Central memory CD4-positive, alpha-beta T cell (primary cell): ENCODE results near the gene ABR.
"Not testable (repeated sequence)": the region's sequence is repeated elsewhere in the genome, so short reads cannot be mapped to it uniquely, and the experiment has no call there.

ENCODE experiments used
- DNase-seq: peaks from one replicate; pipeline ENCODE4 v3.0.0; 2022

The ABR gene

GRCh38 chr17:1146561-1147265 lies 33.1 kb downstream of the ABR start:
- no peak for DNase-seq

DNA sequence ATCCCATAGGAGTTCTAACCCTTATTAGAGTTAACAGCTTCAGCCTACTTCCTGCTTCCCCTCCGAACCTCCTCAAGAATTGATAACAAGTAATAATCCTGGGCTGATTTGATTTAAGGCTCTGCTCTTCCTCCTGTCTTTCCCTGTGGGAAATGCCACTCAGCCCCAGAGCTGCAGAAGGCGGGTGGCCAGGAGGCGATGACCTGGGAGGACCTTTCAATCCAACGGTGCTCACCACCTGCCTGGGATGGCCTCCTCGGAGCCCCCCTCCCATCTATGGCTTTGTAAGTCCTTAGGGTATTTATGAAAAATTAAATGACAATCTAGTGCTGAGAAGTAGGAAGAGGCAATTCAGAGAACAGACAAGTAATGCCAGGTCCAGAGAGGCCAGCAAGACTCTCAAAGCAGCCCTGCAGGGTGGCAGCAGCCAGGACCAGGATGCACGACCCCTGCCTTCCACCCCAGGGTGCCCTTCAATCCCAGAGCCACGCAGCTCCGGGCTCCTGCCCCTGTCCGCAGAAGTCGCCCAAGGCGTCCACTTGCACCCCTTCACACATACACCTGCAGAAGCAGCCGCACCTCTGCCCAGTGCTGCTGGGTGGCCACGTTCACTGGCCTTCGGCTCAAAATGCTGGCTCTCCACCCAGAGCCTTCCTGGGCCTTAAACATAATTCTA lies 34.3 kb downstream of the ABR start:
- DNase-seq: no peak

- no peak for DNase-seq
These were observed 35.6 kb downstream of the ABR start for GRCh38 chr17:1144162-1144561.

- no peak for DNase-seq
These were observed 36.2 kb downstream of the ABR start for GRCh38 chr17:1143573-1143972.

DNA sequence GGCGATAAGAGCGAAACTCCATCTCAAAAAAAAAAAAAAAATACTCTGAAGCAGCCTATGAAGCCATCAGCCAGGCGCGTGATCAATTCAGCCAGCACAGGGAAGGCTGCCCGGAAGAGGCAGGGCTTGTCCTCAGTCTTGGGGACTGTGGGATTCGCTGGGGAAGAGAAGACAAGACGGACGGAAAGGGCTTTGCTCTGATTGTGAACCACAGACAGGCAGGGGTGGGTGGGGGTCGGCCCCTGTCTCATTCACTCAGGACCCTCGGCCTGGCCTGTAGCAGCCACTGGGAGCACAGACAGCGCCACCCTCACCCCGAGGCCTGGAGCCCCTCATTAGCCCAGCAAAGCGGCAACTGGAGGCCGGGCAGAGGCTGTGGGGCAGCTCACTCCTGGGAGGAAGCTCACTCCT lies 37.2 kb downstream of the ABR start:
- DNase-seq: no peak

- DNase-seq: no peak
These were observed 42.3 kb downstream of the ABR start for GRCh38 chr17:1137465-1137894.

DNA sequence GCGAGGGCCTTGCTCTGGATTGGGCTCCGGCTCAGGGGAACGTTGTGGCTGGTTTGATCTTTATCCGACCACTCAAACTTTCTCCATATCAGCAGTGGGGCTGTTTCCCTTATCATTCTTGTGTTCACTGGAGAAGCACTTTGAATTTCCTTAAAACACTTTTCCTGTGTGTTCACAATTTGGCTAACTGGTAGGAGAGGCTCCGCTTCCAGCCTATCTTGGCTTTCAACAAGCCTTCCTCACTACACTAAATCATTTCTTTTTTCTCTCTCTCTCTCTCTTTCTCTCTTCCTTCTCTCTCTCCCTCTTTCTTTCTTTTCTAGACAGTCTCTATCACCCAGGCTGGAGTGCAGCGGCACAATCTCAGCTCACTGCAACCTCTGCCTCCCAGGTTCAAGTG lies 43.0 kb downstream of the ABR start:
- no peak for DNase-seq

DNA sequence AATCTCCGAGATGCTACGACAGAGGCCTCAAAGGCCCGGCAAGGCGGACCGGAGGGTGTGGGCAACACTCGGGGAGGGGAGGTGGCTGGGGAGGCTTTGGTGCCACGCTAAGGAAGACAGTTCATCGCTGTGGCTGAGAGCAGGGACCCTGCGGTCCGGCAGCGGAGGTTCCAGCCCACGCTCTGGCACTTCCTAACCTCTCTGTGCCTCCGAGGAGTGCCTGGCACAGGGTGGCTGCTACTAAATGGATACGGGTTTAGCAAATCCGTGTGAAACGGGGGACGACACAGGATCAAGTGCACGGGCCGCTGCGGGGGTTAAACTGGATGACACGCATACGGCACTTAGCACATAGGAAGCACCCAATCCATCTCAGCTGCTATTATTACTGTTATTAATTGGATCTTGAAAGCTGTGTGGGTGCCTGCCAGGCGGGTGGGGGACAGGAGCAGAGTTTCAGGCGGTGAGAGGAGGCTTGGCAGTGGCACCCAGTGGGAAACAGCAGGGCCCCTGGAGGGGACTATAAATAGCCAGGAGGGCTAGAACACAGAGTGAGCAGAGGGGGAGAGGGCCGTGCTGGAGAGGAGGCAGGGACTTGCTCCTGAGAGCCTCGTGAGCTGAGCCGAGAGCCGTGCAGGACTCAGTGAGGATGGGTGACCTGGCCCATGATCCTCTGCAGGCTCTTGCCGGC lies 45.0 kb downstream of the ABR start:
- no peak for DNase-seq

DNA sequence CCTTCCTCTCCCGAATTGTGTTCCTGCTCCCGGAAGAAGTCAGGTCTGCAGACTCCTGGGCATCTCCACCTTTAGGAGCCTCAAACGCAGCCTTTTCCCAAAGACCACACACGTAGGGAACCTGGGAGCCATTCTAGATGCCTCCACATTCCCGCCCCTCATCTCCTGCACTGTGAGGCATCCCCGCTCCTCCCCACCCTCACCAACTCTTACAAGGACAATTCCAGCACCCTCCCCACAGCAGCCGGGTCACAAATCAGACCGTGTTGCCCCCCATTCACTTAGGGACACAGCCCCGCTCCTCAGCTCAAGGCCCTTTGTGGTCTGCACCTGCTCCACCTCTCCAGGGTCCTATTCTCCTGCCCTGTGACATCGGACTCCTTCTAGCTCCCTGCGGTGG lies 49.6 kb downstream of the ABR start:
- DNase-seq: no peak

DNA sequence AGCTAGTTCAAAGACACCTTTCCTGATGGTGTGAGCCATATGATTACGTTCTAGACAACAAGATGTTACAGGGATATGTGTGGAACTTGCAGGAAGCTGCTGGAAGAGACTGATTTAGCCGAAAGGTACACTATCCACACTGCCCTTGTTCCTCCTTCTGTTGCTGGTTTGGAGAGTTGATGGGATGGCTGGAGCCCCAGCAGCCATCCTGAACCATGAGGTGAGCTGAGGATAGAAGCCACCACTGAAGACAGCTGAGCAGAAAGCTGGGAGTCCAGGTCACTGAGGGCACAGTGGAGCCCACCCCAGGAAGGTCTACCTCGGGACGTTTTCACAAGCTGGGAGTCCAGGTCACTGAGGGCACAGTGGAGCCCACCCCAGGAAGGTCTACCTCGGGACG lies 51.3 kb downstream of the ABR start:
- DNase-seq: not testable (repeated sequence)

GRCh38 chr17:1126801-1127550 lies 52.8 kb downstream of the ABR start:
- DNase-seq: no peak

DNA sequence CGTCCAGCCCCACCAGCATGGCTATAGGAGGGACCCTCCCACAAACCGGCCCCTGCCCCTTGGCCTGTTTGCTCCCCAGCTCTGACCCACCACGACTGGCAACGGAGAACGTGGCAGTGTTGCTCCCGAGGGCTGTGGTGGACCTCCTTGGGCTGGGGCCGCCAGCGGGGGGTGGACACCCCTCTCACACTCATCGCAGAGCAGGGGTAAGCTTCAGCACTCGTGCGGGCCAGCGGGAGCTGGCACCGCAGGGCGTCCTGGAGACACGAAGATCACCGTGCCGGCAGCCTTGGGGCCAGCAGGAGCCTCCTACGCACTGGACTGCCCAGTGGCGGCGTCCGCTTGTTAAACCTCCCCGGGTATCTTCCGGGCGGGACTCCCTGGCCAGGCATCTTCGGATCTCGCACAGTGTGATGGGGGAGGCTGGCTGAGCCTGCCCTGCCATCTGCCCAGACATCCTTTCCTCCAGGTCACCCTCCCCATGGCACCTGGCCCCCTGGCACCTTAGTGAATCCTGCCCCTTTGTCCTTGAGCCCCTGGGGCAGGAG lies 53.5 kb downstream of the ABR start:
- DNase-seq: no peak

- DNase-seq: no peak
These were observed 54.0 kb downstream of the ABR start for GRCh38 chr17:1125788-1126145.

DNA sequence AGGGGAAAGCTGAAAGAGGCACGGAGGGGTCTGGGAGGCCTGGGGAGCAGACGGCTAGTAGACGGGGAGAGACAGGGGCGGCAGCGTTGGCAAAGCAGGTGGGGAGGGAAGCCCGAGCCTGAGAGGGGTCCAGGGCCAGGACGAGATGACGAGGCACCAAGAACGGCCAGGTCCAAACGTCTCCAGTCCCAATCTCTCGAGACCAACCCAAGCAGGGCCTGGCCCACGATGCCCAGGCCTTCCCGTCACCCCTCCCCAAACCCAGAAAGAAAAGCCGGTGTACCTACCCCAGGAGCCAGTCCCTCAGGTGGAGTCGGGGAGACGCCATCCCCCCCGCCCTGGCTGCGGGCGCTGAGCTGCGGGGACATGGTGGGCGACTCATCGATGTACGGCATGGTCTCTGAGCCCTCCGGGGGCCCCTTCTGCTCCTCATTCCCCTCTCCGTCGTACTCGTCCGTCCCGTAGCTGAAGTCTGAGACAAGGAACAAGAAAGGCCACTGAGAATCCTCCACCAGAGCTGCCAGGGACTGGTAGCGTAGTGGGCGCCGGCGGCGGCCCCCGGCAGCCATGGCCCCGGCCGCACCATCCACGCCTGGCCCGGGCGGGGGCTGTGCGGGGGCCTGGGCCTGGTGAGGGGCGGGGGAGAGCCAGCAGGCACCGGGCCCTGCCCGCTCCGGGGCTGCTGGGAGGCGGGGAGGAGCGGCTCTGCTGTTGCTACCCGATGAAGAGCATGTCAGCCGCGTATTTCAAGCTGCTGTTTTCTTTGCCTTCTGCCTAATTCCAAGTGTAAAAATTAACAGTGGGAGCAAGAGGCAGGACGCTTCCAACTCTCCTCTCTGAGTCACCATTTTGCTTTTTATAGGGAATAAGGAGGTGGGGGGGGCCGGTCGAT lies 54.6 kb downstream of the ABR start:
- DNase-seq: no peak

DNA sequence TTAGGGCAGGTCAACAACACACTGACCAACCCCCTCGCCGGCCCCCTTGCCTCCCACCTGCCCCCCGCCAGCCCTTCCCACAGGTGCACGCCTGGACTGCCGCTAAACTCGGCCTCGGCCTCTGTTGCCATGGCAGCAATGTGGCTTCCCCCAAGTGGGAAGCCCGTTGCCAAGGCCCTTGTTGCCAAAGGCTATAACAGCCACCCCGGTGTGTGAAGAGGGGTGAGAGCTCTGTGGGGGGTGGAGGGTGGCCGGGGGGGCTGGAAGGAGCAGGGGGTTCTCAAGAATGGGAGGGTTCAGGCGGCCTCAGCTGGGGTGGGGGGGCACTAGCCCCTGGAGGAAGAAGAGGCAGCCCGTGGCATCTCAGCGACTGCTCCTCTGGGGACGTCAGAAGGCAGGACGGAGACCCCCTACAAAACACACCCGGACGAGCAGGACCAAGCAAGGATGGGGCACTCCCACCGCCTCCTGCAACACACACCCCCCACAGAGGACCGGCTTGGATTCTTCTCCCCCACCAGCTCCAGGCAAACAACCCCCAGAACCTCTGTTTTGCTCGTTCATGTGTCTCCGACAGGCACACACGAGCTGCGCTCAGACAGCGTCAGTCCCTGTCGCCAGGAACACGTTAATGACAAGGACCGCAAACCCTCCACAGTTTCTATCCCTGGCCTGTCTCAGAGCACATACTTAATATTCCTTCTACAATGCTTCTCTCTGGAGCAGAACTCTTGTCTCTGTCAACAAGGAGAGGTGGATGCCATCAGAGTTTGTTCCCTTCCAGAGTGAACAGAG lies 55.7 kb downstream of the ABR start:
- DNase-seq: no peak

DNA sequence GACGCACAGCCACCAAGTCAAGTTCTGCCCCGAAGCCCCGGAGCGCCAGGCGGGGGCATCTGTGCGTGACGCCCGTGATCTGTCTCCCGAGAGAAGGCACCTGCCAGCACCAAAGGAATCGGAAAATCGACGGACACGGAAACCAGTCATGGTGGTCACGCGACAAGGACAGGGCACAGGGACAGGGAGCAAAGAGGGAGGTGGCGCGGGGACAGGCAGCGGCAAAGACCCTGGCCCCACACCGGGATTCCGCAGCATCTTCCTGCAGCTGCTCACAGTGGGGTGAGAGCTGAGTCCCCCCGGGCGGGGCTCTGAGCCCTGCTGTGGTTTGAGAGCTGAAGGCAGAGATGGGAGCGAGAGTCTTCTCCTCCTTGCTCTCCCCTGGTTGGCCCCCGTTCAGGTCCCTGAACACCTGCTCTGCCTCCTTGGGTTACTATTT lies 56.4 kb downstream of the ABR start:
- DNase-seq: no peak

GRCh38 chr17:1122533-1123392 lies 57.0 kb downstream of the ABR start:
- peak; percentile 70 for DNase-seq

- DNase-seq: not testable (repeated sequence)
These were observed 58.4 kb downstream of the ABR start for GRCh38 chr17:1121442-1121817.

- DNase-seq: no peak
These were observed 59.0 kb downstream of the ABR start for GRCh38 chr17:1120596-1121441.
